ENCODE data around the gene ANXA10.

- no peak for TF ChIP-seq GABPB1 (CRISPR knock-in tag; IDR thresholded peaks at IDR 0.05)
- no peak for TF ChIP-seq CTCF (IDR thresholded peaks at IDR 0.05)
- TF ChIP-seq, protein P1, sequence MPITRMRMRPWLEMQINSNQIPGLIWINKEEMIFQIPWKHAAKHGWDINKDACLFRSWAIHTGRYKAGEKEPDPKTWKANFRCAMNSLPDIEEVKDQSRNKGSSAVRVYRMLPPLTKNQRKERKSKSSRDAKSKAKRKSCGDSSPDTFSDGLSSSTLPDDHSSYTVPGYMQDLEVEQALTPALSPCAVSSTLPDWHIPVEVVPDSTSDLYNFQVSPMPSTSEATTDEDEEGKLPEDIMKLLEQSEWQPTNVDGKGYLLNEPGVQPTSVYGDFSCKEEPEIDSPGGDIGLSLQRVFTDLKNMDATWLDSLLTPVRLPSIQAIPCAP (CRISPR knock-in tag; IDR thresholded peaks at IDR 0.05) = no peak
- no peak for TF ChIP-seq NR1H2 (CRISPR knock-in tag; IDR thresholded peaks at IDR 0.05)
- no peak for TF ChIP-seq SMAD4 (CRISPR knock-in tag; IDR thresholded peaks at IDR 0.05)
- TF ChIP-seq MYBL2 (CRISPR knock-in tag; IDR thresholded peaks at IDR 0.05) = no peak
- TF ChIP-seq AFF4 (CRISPR knock-in tag; IDR thresholded peaks at IDR 0.05; ENCODE audit: borderline replicate concordance) = no peak
- no peak for TF ChIP-seq CBFB (CRISPR knock-in tag; IDR thresholded peaks at IDR 0.05; ENCODE audit: low read depth)
- TF ChIP-seq, protein P2, sequence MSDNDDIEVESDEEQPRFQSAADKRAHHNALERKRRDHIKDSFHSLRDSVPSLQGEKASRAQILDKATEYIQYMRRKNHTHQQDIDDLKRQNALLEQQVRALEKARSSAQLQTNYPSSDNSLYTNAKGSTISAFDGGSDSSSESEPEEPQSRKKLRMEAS (CRISPR knock-in tag; IDR thresholded peaks at IDR 0.05) = no peak
- TF ChIP-seq TEAD4 (CRISPR knock-in tag; IDR thresholded peaks at IDR 0.05) = no peak
- no peak for TF ChIP-seq ELF4 (CRISPR knock-in tag; IDR thresholded peaks at IDR 0.05; ENCODE audit: low read depth)
- no peak for TF ChIP-seq ZNF232 (CRISPR knock-in tag; IDR thresholded peaks at IDR 0.05)
- TF ChIP-seq ZNF138 (CRISPR knock-in tag; conservative IDR thresholded peaks at IDR 0.05) = no peak
- TF ChIP-seq, protein P3, sequence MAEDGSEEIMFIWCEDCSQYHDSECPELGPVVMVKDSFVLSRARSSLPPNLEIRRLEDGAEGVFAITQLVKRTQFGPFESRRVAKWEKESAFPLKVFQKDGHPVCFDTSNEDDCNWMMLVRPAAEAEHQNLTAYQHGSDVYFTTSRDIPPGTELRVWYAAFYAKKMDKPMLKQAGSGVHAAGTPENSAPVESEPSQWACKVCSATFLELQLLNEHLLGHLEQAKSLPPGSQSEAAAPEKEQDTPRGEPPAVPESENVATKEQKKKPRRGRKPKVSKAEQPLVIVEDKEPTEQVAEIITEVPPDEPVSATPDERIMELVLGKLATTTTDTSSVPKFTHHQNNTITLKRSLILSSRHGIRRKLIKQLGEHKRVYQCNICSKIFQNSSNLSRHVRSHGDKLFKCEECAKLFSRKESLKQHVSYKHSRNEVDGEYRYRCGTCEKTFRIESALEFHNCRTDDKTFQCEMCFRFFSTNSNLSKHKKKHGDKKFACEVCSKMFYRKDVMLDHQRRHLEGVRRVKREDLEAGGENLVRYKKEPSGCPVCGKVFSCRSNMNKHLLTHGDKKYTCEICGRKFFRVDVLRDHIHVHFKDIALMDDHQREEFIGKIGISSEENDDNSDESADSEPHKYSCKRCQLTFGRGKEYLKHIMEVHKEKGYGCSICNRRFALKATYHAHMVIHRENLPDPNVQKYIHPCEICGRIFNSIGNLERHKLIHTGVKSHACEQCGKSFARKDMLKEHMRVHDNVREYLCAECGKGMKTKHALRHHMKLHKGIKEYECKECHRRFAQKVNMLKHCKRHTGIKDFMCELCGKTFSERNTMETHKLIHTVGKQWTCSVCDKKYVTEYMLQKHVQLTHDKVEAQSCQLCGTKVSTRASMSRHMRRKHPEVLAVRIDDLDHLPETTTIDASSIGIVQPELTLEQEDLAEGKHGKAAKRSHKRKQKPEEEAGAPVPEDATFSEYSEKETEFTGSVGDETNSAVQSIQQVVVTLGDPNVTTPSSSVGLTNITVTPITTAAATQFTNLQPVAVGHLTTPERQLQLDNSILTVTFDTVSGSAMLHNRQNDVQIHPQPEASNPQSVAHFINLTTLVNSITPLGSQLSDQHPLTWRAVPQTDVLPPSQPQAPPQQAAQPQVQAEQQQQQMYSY (CRISPR knock-in tag; IDR thresholded peaks at IDR 0.05) = no peak
These were observed 70.8 kb downstream of the ANXA10 start for GRCh38 chr4:168163106-168163505.

All from WTC11 (cell line).